Bone marrow (tissue), 2 donors: ENCODE data around the gene EYA4.

ENCODE experiments used
- DNase-seq, 2 donors: peaks; one replicate each; lab custom pipeline; 2025; lab: John Stamatoyannopoulos, UW

The EYA4 gene

DNA sequence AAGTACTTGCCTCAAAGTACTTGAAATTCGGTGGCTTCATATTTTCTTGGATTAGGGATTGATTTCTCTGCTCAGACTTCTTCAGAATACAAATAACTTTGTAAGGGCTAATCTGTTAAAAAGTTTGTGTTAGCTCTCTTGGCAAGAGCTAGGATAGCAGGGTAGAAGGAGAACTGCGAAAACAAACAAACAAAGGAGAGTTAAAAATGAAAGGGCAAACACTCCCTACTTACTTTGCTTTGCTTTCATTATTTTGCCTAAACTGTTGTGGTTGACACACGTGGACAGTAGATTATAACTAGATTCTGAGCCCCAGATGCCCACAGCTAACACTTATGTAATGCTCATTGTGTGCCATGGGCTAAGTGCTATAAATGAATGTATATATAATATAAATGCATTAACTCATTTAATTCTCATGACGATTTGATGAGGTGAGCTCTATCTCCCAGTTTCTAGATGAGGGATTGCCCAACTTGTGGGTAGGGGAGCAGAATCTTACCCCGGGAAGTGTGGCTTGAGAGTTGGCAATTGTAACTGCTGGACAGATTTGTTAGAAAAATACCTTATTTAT, 48.7 kb downstream of the EYA4 start:
- no peak for DNase-seq

- DNase-seq: no peak
These were observed 49.8 kb downstream of the EYA4 start for GRCh38 chr6:133290930-133291329.

DNA sequence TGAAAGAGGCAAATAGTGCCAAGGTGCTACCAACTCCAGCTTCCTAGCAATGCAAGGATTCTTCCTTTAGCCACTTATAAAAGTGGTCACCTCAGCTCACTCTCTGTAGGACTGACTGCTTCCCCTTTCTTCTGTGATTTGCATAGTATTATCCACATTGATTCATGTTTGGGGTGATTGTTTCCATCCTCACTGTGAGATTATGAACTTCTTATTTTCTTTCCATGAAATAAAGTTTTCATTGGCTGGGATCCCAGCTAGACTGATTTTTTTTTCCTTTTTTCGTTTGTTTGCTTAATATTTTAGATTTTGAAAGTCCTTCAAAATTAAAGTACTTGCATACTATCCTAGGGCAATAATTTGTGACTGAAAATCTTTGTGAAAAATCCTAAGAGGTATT, 50.5 kb downstream of the EYA4 start:
- no peak for DNase-seq

DNA sequence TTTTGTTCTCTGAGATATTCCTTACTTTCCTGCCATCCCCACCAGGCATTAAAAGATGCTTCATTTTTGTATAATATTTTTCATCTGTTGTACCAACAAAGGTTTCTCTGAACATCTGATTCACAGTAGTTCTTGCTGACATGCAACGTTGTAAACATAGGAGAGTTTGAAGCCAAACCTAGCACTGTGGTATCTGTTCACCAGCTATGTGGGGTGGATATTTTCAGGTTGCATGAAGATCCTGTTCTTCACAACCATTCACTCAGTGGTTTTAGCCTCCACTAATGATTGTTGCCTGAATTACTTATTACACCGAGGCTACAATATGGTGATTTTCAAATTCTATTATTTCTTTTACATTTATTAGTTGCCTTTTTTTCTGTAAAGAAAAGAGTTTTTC, 56.5 kb downstream of the EYA4 start:
- no peak for DNase-seq

- DNase-seq: no peak
These were observed 57.2 kb downstream of the EYA4 start for GRCh38 chr6:133298335-133298734.

DNA sequence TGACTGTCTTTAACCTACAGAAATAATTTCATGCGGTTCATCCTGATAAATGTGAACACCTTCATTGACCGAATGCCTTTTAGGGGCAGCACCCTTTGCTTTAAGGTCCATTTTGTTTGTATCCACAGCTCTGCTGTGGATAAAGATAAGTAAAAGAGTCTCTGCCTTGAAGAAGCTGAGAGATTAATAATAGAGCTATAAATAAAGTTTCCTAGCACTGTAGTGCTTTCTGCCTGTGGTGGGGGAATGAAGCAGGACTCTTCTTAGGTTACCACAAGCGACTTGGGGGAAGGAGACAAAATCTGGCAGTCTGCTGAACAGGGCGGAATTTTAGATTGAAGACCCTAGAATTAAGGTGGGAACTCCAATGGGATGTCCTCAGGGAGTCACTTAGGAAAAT, 57.6 kb downstream of the EYA4 start:
- no peak for DNase-seq

DNA sequence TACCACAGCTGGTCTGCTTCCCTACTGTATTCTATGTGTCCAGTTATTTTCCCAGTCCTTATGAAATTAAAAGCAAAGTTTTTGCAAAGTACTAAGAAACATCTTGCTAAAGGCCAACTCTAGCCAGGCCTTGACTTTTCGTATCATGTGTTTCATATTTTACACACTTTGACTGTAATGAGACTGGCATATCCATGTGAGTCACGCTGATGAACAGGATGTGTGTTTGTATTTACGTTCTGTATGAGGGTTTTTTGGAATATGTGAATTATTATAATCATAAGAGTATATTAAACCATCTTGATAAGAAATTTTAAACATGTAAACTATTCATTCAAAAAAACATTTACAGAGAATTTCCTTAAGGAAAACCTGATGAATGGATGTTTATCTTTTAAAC, 59.7 kb downstream of the EYA4 start:
- no peak for DNase-seq

DNA sequence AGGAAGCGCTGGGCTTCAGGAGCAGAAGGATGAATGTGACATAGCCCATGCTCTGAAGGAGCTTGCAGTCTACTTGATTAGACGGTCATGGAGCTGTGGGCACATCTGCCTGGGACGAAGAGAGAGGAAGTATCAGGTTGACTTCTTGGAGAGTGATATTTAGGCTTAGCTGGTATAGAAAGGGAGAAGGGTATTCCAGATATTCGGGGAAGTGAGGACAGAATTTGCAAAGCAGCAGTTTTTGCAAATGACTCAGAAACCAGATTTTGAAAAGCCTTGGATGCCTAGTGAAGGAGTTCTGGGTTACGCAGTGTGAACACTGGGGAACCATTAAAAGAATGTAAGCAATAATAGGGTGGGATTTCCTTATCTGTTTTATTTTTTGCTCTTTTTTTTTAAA, 60.7 kb downstream of the EYA4 start:
- no peak for DNase-seq

DNA sequence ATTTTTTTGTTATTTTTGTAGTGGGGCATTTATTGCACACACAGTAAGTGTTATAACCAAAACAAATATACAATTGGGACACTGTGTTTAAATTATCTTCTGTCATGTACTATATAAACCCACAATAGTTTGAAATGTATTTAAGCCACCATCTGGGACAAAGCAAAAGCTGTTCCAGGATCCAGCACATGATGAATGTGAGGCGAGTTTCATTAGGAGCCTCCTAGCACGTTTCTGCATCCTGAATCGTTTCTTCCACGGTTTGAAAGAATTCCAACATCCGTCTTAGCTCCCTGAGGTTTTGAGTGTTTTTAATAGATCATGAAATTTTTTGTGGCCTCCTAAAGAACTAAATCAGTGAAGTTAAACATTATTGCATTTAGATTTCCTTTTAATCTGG, 65.8 kb downstream of the EYA4 start:
- no peak for DNase-seq

GRCh38 chr6:133309579-133309978, 68.4 kb downstream of the EYA4 start:
- DNase-seq: no peak

- DNase-seq: no peak
These were observed 70.8 kb downstream of the EYA4 start for GRCh38 chr6:133312006-133312405.

DNA sequence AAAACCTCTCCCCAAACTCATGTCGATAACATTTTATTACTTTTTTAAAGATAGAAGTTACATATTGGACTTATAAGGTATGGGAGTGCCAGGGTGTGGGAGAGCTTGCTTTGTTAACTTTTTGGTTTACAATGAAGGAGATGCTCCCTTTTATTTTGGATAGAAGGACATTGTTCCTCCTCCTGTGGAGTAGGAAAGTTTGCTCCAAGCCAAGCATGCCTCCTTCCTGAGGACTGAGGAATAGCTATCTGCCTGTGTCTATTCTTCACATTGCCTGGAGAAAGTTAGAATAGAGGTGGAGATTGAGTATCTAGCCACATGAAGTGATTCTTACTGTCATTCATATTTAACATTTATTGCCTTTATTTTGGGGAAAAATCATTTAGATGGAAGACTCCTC, 71.9 kb downstream of the EYA4 start:
- DNase-seq: no peak

- no peak for DNase-seq
These were observed 73.8 kb downstream of the EYA4 start for GRCh38 chr6:133314947-133315346.

GRCh38 chr6:133315811-133316210, 74.7 kb downstream of the EYA4 start:
- no peak for DNase-seq

GRCh38 chr6:133317704-133318103, 76.5 kb downstream of the EYA4 start:
- DNase-seq: no peak

GRCh38 chr6:133326584-133326983, 85.4 kb downstream of the EYA4 start:
- no peak for DNase-seq

GRCh38 chr6:133333852-133334251, 92.7 kb downstream of the EYA4 start:
- no peak for DNase-seq

DNA sequence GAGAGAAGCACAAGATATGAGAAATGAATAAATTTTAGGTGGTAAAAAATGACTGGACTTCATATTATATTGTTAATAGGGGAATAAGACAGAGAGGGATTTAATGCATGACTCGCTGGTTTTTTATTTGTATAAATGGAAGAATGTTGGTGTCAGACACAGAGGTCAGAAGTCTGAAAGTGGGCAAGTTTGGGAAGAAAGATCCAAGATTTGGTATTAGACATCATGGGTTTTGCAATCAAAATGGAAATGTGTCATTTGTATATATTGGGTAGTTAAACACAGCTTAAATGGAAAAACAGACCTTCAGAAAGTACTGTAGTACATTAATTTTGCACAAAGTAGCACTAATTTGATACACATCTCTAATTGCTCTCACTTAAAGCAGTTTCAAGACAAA, 96.2 kb downstream of the EYA4 start:
- DNase-seq: no peak

DNA sequence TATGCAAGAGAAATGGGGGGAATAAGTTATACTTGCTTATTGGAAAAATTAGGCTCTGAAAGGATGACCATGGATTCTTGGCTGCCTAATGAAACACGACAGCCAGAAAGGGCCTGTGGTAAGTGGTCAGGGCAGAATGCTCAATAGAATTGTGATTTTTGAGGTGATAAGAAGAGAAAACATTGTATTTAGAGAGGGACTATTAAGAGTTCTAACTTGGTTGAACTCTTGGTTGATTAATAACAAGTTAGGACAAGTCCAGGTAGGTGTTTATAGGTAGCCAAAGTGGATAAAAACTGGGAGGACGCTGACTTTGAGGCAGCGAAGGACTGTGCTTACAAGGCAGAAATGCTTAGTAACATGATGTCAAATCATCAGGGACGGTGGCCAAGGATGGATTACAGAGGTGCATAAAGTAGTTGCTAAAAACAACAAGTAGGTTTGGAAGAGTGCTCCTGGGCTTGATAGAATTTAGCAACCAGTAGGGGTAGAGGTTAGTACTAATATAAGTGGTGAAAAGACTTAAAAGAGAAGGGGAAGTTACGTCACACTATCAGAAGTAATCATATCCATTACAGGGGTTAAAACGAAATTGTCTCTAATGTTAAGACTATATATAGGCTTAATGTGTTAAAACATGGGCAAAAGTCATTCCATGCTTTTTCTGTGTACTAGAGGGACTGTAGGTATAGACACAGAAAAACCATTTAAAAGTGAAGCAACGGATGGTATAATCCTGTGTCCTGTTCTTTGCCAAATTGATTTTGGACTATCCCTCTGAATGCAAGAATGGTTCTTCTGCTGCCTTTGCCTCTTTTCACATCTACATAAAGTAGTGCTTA, 98.6 kb downstream of the EYA4 start:
- DNase-seq: no peak

DNA sequence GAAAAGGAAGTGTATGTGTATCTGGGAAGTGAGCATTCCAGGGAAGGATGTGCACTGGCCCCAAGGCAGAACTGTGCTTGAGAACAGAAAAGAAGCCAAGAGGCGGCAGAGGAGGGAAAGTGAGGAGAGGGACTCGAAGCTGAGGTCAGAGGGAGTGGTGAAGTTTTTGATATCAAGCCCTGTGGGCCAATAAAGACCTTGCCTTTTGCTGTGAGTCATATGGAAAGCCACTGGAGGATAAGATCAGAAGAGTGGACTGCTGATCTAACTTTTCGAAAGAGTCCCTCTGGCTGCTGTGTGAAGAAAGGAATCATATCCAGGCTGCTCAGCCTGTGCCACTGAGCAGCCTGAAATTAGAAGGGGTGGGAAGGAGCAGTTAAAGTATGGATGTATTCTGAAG, 99.4 kb downstream of the EYA4 start:
- DNase-seq: no peak

- DNase-seq: no peak
These were observed 100.5 kb downstream of the EYA4 start for GRCh38 chr6:133341607-133342158.

DNA sequence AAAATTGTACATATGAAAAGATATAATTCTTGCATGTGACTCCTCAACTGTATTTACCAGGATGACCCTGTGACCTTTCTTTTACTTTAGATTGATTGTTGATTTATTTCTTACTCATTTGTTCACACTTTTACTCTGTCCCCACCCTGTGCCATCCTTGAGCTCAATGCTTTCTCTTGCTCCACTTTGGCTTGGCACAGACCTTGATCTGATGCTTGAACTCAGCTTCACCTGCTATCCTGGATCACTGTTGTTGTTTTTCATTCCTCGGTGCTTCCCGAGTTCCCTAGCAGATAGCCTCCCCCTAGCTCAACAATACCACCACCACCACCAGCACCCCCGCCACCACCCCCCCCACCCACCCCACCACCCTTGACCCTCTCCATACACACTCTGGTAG, 102.1 kb downstream of the EYA4 start:
- DNase-seq: no peak

DNA sequence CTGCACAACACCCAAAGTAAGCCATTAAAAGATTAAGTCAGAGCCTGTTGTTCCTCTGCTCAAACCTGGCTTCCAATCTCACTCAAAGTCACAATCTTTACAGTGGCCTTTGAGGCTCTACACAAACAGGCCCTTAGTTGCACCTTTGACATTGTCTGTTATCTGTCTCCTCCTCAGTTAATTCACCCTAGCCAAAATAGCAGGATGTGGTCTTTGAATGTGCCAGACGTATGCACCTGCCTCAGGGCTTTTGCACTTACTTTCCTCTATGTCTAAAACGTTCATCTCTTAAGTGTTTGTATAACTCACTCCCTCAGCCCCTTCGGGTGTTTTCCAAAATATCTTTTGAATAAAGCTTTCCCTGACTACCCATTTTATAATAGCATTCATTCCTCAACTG, 107.7 kb downstream of the EYA4 start:
- no peak for DNase-seq

DNA sequence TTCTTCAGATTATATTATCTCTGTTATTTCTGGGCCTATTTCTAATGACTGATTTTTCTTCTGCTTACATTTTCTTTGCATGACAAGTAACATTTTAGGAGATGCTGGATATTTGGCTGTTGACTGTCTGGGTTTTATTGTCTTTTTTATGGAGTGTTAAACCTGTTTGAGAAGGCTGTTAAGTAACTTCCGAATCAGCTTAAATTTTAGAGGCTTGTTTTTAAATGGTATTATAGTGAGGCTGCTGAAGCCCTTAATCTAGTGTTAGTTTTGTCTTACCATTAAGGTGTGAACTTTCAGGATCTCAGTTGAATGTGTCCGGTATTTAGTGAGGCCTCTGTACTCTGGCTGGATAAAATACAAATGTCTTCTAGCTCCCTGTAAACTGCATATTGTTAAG, 109.8 kb downstream of the EYA4 start:
- DNase-seq: no peak
